ENCODE results near the gene TMC3.

DNA sequence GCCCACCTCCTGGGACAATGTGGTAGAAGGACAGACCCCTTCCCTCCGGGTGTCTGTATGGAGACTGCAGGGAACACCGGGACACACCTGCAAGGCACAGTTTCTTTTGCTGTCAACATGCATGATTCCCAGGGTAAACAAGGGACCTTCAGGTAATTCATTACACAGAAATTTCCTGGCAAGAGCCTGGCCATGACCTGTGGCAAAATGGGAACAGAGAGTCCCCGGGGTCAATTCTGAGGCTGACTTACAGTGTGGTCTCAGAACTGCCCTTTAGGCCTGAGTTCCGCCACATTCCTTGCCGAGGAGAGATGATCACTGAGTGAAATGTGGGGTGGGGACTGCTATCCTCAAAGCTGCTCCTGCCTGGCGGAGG is 56.4 kb downstream of the TMC3 start:
- TF ChIP-seq POLR2AphosphoS5 (IDR thresholded peaks at IDR 0.05; ENCODE audit: low read depth, low read length), result no peak
- TF ChIP-seq POLR2A (IDR thresholded peaks at IDR 0.05; ENCODE audit: low read depth, low read length), result no peak

All from GM12892 (cell line).